ENCODE data around the gene SLC4A4. TPM values are rescaled to one million over a fixed set of nuclear protein-coding genes. Genes with fewer than 3 reads are reported as not detected.

The SLC4A4 gene
- total RNA-seq, 1 experiment from 2014 or later: under 0.01 TPM

DNA sequence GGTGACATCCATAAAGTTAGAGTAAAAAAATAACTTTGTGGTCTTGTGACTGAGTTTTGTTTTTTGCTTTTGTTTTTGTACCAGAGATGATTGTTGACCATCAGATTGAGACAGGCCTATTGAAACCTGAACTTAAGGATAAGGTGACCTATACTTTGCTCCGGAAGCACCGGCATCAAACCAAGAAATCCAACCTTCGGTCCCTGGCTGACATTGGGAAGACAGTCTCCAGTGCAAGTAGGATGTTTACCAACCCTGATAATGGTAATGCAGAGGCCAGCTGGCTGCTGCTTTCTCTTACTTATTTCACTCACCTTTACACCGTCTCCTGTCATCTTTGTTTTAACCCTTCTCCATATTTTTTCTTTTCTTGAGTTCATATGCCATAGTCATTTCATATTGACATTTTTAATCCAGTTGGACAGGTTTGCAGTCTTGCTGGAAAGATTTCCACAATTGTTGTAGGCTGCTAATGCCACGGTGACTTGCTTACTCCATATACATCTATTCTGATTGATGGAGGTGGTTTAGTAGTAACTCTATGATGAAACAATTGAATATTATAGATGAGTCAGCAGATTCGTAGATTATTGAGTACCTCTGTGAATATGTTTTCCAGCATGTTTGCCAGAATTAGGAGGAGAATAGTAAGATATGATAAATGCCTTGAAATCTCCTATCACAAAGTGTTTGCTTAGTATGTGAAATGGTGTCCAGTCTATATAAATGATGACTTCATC is 18.3 kb downstream of the SLC4A4 start:
- DNase-seq (ENCODE audit: low read depth): no peak

- no peak for DNase-seq (ENCODE audit: low read depth)
Observed at GRCh38 chr4:71360844-71361243, 22.0 kb downstream of the SLC4A4 start.

DNA sequence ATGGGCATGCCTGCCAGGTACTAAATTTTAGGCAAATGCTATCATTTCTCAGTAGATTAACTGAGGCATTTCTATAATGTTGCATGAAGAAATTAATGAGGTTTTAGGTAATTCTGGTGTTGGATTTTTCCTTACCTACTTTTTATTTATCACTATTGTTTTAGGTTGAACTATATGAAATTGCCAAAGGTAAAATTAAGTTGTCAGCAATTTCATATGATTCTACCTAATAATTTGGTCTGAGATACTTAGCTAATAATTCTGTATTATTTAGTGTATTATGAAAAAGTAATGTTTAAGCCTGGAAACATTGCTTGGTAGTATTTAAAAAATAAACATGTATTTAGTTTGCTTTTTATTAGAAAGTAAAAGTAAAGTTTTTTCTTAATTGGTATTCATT is 22.7 kb downstream of the SLC4A4 start:
- DNase-seq (ENCODE audit: low read depth): no peak

DNA sequence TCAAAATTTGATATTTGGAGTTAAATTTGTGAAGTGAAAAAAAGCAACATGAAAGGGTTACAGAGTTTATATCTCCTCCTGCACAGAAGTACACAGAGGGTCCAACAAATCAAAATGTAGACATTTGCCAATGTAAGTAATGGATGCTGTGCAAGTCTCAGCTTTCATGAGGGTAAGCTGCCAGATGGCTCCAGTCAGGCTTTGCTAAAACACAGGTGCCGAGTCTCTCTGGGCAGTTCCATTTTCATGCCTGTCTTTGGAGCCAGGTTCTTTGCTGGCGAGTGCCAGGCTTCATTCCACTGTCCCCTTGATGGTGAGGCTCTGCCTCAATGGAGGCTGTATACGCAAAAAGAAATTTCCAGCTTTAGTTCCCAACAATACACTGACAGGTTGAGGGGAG is 27.9 kb downstream of the SLC4A4 start:
- DNase-seq (ENCODE audit: low read depth): no peak

GRCh38 chr4:71367546-71367945 is 28.7 kb downstream of the SLC4A4 start:
- DNase-seq (ENCODE audit: low read depth): no peak

DNA sequence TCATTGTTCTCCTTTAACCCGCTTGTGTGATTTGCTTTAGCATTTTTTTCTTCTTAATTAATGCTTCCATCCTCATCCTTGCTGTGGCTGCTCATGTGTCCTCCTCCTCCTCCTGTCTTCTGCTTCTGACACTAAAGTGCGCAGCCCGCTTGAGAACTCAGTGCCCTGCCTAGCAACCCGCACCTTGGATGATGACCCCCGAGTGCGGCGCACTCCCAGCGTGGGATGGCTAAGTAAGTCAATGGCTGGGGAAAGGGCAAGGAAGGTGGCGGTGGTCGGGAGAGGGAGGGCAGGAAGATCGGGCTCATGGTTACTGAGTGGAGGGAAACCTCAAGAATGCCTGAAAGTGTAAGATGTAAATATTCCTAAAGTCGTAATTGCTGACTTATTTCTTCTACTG is 30.1 kb downstream of the SLC4A4 start:
- no peak for DNase-seq (ENCODE audit: low read depth)

GRCh38 chr4:71369536-71369935 is 30.7 kb downstream of the SLC4A4 start:
- DNase-seq (ENCODE audit: low read depth): no peak

DNA sequence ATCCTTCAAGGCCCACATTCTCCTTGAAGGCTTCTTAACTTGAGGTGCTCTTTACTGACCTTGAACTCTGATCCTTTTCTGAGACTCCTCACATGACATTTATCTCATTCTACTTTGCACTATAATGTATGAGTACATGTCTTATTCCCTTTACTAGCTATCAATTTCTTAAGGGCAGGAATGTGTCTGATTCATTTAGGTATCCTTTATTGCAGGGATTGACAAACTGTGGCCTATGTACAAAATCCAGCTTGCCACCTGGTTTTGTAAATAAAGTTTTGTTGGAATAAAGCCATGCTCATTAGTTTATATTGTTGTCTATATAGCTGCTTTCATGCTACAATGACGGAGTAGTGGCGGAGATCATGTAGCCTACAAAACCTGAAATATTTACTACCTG is 36.7 kb downstream of the SLC4A4 start:
- DNase-seq (ENCODE audit: low read depth): no peak

DNA sequence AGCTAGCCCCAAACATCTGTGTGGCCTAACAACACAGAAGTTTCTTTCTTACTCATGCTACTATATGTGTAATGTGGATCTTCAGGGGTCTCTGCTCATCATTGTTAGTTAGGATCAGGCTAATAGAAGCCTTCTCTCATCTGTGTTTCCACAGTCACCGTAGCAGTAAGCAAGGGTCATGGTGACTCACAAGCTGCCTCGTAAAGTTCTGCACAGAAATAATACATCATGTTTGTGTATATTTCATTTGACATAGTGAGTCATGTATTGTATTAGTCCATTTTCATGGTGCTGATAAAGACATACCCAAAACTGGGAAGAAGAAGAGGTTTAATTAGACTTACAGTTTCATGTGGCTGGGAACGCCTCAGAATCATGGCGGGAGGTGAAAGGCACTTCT is 38.7 kb downstream of the SLC4A4 start:
- DNase-seq (ENCODE audit: low read depth): no peak

- DNase-seq (ENCODE audit: low read depth): no peak
Observed at GRCh38 chr4:71379126-71379525, 40.3 kb downstream of the SLC4A4 start.

DNA sequence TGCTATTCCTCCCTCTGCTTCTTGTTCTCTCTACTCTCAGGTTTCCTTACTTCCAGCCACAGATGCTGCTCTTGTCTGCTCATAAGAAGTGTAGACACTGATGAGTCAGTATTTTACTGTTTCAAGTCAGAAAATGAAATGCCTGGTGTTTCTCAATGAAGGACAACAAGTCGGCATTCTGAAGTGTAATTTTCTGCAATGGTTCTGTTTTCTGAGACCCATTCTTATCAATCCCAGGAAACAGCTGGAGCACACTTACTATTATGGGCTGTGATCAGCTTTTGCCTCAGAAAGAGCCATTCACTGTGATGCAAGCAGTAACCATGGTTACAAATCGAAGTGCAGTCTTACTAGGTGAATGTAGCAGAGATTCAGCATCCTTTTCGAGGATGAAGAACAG is 42.0 kb downstream of the SLC4A4 start:
- DNase-seq (ENCODE audit: low read depth): no peak

DNA sequence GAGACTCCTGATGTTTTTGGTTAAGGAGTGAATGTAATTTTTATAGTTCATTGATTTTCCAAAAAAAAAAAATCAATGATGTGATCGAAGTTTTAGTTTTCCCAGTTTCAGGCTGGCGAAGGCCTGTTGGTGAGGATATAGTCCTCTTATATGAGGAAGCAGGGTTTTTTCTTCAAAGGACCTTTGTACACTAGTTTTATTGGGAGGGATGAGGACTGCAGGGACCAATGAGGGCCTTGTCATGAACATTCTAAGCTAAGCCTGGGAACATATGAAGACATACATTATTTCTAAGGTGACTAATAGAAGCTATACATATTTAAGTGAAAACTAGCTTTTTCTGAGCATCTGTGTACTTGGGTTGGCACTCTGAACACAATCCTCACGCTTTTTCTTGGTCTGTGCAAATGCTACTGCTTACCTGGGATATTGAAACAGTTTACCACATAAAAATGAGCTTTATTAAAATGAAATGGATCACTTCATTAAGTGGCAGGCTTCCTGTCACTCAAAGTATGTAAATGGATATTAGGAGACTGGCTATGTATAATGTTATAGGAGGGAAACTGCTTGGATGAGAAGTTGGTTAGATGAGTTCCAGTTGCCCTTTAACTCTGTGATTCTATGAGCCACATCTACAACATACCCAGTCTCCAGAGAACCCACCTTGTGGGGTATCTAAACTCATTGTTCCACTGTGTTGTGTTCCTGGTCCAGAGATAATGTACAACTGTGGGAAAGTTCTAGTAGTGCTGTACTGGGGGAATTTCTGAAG is 43.5 kb downstream of the SLC4A4 start:
- no peak for DNase-seq (ENCODE audit: low read depth)

DNA sequence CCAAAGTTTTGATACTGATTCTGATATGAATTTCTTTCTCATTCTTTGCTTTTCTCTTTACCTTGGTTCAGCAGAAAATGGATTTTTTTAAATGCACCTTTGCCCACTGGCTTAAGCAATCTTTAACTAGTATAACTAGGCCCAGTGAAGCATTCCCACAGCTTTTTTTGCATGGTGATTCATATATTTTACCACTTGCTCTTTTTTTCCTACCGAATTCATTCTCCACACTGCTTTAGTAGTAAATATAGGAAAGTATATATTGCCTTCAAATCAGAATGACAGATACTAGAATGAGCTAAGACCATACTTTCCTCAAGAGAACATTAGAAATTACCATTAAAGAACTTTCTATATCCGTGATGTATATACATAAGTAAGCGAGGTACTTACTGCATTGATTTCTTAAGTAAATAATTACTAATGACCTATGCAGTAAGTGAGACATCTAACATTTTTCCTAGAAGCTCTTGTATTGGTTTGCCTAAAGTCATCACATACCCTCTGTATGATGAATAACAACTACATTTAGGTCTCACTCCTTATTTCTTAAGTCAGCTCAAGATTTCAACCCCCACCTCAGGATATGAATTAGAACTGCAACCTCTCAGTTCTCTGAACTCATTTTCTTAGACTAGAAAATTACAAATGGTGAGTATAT is 44.2 kb downstream of the SLC4A4 start:
- DNase-seq (ENCODE audit: low read depth): no peak

DNA sequence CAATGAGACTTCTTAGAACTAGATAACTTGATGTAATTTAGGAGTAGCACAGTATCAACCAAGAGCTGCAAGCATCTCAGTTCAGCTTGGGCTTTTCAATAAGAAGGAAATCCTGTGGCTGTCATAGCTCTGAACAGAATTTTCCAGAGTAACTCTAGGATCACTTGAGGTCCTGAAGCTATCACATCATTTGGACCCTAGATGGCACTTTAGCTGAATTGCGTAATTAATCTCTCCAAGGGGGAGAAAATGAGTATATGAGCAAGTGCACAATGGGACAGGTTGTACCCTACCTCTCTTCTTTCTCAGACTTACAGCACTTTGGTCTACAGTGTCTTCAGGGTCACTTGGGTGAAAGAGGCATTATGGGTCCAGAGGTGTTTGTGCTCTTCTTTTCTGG is 45.2 kb downstream of the SLC4A4 start:
- DNase-seq (ENCODE audit: low read depth): no peak

GRCh38 chr4:71389149-71389827 is 50.5 kb downstream of the SLC4A4 start:
- no peak for DNase-seq (ENCODE audit: low read depth)

- no peak for DNase-seq (ENCODE audit: low read depth)
Observed at GRCh38 chr4:71392109-71392508, 53.3 kb downstream of the SLC4A4 start.

- no peak for DNase-seq (ENCODE audit: low read depth)
Observed at GRCh38 chr4:71396382-71396781, 57.6 kb downstream of the SLC4A4 start.

- no peak for DNase-seq (ENCODE audit: low read depth)
Observed at GRCh38 chr4:71400810-71401209, 62.0 kb downstream of the SLC4A4 start.

GRCh38 chr4:71402616-71403015 is 63.8 kb downstream of the SLC4A4 start:
- no peak for DNase-seq (ENCODE audit: low read depth)

DNA sequence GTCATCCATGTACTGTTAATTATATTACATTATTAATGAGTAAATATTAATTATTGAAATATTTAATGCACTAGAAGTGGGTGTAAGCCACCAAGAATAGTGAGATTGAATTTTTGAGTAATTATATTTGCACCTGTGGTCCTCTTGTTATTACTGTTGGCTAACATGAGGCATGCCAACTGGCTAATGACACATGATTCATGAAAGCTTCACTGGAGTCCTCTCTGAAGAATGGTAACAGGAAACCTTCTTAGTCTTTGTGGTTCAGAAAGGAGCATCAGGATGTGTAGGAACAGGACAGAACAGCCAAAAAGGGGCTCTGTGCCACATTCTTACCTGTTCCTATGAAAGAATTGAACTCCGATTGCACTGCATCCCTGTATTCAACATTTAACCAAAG is 65.2 kb downstream of the SLC4A4 start:
- no peak for DNase-seq (ENCODE audit: low read depth)

DNA sequence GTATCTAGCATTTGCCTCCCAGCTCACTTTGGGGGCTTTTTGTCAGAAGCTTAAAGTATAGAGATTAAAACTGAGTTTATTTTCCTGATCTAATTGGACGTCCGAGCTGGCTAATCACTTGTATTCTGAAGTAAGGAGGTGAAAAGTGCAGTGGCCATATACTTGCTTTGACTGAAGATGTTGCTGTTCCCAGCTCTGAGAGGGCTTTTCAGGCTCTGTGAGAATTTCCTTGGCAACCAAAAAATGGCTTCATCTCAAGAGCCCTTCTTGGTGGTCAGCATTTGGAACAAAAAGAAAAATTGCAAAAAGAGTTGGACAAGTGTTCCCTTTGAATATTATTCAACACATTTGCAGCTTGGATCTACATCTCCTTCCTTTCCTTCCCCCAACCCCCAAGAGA is 67.0 kb downstream of the SLC4A4 start:
- DNase-seq (ENCODE audit: low read depth): no peak

- no peak for DNase-seq (ENCODE audit: low read depth)
Observed at GRCh38 chr4:71406459-71406963, 67.7 kb downstream of the SLC4A4 start.
